K562 (cell line): ENCODE data around the gene MTG2. TPM values are rescaled to one million over a fixed set of nuclear protein-coding genes. Genes with fewer than 3 reads are reported as not detected.

Experiments
- ARID4B ChIP-seq: sonication (generic); formaldehyde crosslinking; IDR thresholded peaks from 2 replicates; pipeline ENCODE4 v1.8.0; 2022; ENCODE audit warnings: mild to moderate bottlenecking, missing genetic modification reagents
- ETS1 ChIP-seq: conservative IDR thresholded peaks from 2 replicates; pipeline ENCODE4 v1.6.1; 2011; ENCODE audit warnings: low read depth, mild to moderate bottlenecking, low read length; ENCODE audit not compliant: control insufficient read depth
- FOXA3 ChIP-seq, 2 experiments: fragments of 450-650 bp in 1 of 2; sonication (generic) in 1 of 2; formaldehyde crosslinking; IDR thresholded peaks in 1 of 2; conservative IDR thresholded peaks in 1 of 2; 2 replicates each; pipeline versions ENCODE4 v1.4.0 to v1.8.0; 2020 to 2022; ENCODE audit warnings: mild to moderate bottlenecking in 2 of 2, missing genetic modification reagents in 1 of 2
- HDAC1 ChIP-seq, 2 experiments: fragments of 450-650 bp; IDR thresholded peaks; 2 replicates each; pipeline ENCODE4 v1.6.1; 2016 to 2017; ENCODE audit warnings: inconsistent platforms in 1 of 2, mild to moderate bottlenecking in 1 of 2, moderate library complexity in 1 of 2
- MIER1 ChIP-seq: fragments of 450-650 bp; IDR thresholded peaks from 2 replicates; pipeline ENCODE4 v1.6.1; 2016; ENCODE audit warnings: antibody characterized with exemption, mild to moderate bottlenecking, low read depth
- NKRF ChIP-seq: fragments of 450-650 bp; IDR thresholded peaks from 2 replicates; pipeline ENCODE4 v1.6.1; 2016; ENCODE audit warnings: borderline replicate concordance
- RAD21 ChIP-seq, 2 experiments: fragments of 250-450 bp in 1 of 2; fragments of 450-650 bp in 1 of 2; sonication (Bioruptor Pico) in 1 of 2; formaldehyde crosslinking in 1 of 2; IDR thresholded peaks in 1 of 2; conservative IDR thresholded peaks in 1 of 2; 2 replicates each; pipeline versions ENCODE4 v1.4.0 to v1.8.0; 2020 to 2022; ENCODE audit warnings: mild to moderate bottlenecking in 2 of 2, moderate library complexity in 1 of 2
- ZC3H4 ChIP-seq: sonication (generic); formaldehyde crosslinking; IDR thresholded peaks from 2 replicates; pipeline ENCODE4 v1.9.0; 2021; ENCODE audit warnings: missing genetic modification reagents, borderline replicate concordance
- ZNF184 ChIP-seq: sonication (generic); formaldehyde crosslinking; IDR thresholded peaks from 2 replicates; pipeline ENCODE4 v1.5.0; 2020; ENCODE audit warnings: missing genetic modification reagents
- ZNF253 ChIP-seq: fragments of 250-450 bp; sonication (Bioruptor Pico); conservative IDR thresholded peaks from 2 replicates; pipeline ENCODE4 v1.6.1; 2021; ENCODE audit warnings: mild to moderate bottlenecking
- ZNF764 ChIP-seq: fragments of 250-450 bp; sonication (Bioruptor Pico); IDR thresholded peaks from 2 replicates; pipeline ENCODE4 v1.4.0; 2020; ENCODE audit warnings: low read depth, mild to moderate bottlenecking, moderate library complexity
- polyA plus RNA-seq, 8 experiments: library from polyadenylated mRNA; depleted of rRNA in 4 of 8; stranded (reverse) in 5 of 8; unstranded in 3 of 8; fragments of >200 nt; fragmentation: Nextera tagmentation in 2 of 8; fragmentation: Illumina TruSeq in 1 of 8; extraction: Ambion mirVana in 2 of 8; extraction: Trizol in 1 of 8; gene quantifications; 2 replicates each; pipeline versions ENCODE4 v1.2.1 to v1.2.3, GENCODE V29; 2011 to 2014; ENCODE audit warnings: inconsistent platforms in 1 of 8, missing spikeins in 1 of 8
- total RNA-seq, 7 experiments: library from RNA; depleted of rRNA in 6 of 7; stranded (reverse); fragments of >200 nt in 6 of 7; fragmentation: Illumina TruSeq in 2 of 7; extraction: Trizol in 2 of 7; gene quantifications; 2 replicates each; pipeline versions ENCODE4 v1.2.1 to v1.2.3, GENCODE V29; 2011 to 2021; ENCODE audit warnings: low replicate concordance in 1 of 7
- TF ChIP-seq, protein P1 (sequence below): sonication (generic); formaldehyde crosslinking; IDR thresholded peaks from 2 replicates; pipeline ENCODE4 v1.8.1; 2023; ENCODE audit warnings: mild to moderate bottlenecking, missing genetic modification reagents

The MTG2 gene
- total and polyA plus RNA-seq, 9 of the 15 experiments (the other 6 are each of a cell fraction or from before 2014, with no cell fraction given) = 8.7 to 67.5 (median 44.5) TPM

DNA sequence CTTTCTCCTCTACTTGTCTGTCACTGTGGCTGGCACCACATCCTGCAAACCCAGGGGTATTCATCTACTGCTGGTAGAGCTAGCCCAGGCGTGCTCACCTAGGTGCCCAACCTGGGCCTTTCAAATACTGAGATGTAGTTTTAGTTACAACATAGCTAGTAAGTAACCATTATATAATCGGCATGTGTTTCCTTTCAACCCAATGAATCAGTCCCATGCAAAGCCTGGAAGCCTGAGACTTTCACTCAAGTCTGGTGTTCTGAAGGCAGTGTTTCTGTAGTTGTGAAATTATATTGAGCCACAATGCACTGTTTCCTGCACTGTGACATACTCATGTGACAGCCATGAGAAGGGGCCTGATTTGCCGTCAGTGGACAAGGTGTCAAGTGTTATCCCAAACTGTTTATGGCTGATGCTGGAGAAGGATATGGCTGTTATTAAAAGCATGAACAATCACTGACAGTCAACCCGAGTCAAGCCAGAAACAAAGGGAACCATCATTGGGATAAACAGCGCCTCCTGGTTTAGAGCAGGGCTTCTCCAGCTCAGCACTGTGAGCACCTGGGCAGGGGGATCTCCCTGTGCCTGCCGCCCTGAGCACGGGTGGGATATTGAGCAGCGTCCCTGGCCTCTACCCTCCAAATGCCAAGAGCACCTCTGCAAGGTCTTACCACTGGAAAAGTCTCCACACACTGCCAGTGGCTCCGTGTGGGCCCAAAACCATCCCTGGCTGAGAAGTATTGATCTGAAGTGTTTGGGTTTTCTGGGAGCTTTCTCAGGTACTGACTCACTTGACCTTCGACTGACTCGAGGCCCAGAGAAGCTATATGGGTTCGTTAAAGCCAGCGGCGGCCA lies 41.2 kb upstream of the MTG2 start (continued):
- TF ChIP-seq ARID4B (CRISPR knock-in tag) = 0 out of 2 replicates have a peak, but pooled peaks have one; percentile 9
- no peak for TF ChIP-seq ZNF184 (CRISPR knock-in tag)
- TF ChIP-seq RAD21 (CRISPR knock-in tag; conservative IDR thresholded peaks at IDR 0.05 in 1 of 2, IDR thresholded peaks at IDR 0.05 in 1 of 2) = peak in 1 of 2 experiments; percentile 33; a peak in 2 of 4 replicates
- no peak for TF ChIP-seq ZNF253 (CRISPR knock-in tag)
- TF ChIP-seq MIER1 = no peak
- TF ChIP-seq ZC3H4 = 0 out of 2 replicates have a peak, but pooled peaks have one; percentile 27
- TF ChIP-seq, protein P1, sequence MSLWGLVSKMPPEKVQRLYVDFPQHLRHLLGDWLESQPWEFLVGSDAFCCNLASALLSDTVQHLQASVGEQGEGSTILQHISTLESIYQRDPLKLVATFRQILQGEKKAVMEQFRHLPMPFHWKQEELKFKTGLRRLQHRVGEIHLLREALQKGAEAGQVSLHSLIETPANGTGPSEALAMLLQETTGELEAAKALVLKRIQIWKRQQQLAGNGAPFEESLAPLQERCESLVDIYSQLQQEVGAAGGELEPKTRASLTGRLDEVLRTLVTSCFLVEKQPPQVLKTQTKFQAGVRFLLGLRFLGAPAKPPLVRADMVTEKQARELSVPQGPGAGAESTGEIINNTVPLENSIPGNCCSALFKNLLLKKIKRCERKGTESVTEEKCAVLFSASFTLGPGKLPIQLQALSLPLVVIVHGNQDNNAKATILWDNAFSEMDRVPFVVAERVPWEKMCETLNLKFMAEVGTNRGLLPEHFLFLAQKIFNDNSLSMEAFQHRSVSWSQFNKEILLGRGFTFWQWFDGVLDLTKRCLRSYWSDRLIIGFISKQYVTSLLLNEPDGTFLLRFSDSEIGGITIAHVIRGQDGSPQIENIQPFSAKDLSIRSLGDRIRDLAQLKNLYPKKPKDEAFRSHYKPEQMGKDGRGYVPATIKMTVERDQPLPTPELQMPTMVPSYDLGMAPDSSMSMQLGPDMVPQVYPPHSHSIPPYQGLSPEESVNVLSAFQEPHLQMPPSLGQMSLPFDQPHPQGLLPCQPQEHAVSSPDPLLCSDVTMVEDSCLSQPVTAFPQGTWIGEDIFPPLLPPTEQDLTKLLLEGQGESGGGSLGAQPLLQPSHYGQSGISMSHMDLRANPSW (CRISPR knock-in tag) = no peak
- TF ChIP-seq HDAC1 (IDR thresholded peaks at IDR 0.05) = peak in 1 of 2 experiments; percentile 11; a peak in 1 of 4 replicates
- TF ChIP-seq ZNF764 = peak; percentile 87
- 0 out of 4 replicates have a peak, but pooled peaks of 1 of the 2 experiments have one; percentile 19 for TF ChIP-seq FOXA3 (CRISPR knock-in tag; conservative IDR thresholded peaks at IDR 0.05 in 1 of 2, IDR thresholded peaks at IDR 0.05 in 1 of 2)
- TF ChIP-seq NKRF = 0 out of 2 replicates have a peak, but pooled peaks have one; percentile 36
- 0 out of 2 replicates have a peak, but pooled peaks have one; percentile 11 for TF ChIP-seq ETS1
